ENCODE data around the gene CHST12.
"Not testable (repeated sequence)": the region's sequence is repeated elsewhere in the genome, so short reads cannot be mapped to it uniquely, and the experiment has no call there.

CHST12 gene

DNA sequence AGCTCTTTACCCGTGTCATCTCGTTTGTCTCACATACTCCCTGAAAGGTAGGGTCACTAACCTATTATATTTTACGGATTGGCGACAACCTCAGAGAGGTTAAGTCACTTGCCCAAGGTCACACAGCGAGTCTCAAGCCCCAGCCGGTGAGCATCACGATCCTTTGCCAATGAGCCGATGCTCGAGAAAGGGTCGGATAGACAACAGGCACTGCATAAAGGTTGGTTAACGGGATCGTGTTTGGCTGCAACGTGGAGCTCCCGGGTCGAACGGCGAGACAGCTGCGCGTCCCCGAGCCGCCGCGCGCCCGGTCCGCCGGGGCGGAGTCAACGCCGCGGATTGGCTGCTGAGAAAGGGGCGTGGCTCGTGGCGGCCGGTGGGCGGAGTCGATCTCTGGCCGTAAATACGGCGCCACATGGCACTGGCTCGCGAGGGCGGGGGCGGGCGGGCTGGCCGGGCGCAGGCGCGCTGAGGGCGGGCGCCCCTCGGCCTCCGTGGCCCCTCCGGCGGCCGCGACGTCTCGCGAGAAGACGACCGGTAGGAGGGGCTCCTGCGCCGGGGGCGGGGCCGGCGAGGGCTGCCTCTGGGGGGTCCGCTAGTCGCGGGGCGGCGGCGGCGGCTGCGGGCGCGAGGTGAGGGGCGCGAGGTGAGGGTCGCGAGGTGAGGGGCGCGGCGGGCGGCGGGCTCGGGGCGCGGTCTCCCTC is at the start of gene CHST12:
CHST12 (plus strand) TSS at position 598 of the 704 bp plus-strand sequence. CDS start 29,029 bp downstream, outside the sequence.
- DNase-seq, result peak; percentile 93 to 94

DNA sequence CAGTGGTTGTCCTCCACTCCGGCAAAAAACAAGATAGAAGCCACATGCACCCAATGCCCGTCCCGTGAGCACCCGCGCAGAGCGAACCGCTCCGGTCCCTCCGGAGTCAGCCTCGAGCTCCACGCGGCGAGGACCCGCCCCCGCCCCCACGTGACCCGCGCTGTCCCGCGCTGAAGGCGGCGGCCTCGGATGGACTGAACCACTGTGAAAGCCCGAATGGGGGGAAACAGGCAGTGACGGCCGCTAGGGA is 49.5 kb upstream of the CHST12 start:
- peak; percentile 91 to 93 for DNase-seq

DNA sequence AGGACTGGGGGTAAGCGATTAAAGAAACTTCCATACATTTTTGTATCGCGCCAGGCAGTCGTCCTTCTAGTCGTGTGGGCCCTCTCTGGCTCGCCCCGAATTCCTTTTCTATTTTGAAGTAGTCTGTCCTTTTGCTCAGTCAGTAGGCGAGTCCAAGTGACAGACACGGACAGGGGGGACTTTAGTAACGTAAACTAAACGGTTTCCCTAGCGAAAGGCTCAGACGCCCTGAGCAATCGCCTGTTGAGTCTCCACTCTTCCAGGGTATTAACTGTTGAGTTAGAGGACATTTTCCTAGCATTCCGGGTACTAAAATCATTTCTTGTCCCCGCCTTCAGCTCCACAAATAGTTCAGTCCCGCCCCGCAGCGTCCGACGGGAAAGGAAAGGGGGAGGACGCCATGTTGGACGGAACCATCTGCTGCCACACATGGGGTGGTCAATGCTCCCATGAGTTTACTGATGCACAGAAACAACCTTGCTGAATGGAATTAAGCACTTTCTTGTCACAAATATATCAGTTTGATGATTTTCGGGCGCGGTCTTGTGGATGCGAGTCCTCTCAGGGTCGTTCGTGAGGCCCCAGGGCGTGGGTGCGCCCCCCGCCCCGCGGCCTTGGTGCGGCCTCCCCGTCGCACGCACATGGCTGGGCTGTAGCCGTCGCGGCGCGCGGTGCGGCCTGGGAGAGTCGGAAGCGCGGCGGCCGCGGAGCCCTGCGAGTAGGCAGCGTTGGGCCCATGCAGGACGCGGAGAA is 49.0 kb upstream of the CHST12 start, which contains the start of gene EIF3B:
EIF3B (plus strand) TSS at position 642 of the 753 bp plus-strand sequence; CDS start at position 737, 95 bp downstream.
- DNase-seq, result peak; percentile 85 to 89

DNA sequence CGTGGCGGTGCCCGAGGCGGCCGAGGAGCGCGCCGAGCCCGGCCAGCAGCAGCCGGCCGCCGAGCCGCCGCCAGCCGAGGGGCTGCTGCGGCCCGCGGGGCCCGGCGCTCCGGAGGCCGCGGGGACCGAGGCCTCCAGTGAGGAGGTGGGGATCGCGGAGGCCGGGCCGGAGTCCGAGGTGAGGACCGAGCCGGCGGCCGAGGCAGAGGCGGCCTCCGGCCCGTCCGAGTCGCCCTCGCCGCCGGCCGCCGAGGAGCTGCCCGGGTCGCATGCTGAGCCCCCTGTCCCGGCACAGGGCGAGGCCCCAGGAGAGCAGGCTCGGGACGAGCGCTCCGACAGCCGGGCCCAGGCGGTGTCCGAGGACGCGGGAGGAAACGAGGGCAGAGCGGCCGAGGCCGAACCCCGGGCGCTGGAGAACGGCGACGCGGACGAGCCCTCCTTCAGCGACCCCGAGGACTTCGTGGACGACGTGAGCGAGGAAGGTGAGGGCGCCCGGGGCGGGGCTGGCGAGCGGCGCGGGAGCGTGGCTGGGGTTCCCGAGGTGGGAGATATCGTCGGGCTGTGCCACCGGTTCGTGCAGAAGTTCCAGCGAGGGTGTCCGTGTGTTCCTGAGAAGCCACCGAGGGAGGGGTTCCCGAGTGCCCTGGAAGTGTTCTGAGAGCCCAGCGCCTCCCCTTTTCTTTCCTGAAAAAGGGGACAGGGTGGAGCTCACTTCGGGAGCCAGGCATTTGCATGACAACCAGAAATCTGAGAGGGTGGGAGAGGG is 48.3 kb upstream of the CHST12 start:
- DNase-seq, result peak; percentile 32 to 39

DNA sequence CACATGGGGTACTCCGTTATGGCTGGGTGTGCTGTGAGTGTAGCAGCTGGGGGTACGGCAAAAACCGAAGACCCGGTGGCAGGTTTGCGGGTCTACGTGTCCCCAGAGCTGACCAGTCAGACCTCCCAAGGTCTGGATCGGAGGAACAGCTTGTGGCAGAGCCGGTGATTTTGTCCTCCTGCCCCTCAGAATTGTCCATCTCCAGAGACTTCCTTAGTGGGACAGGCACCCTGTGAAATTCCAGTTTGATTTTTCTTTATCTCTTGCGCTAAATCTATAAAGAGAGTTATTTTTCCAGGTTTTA is 47.8 kb upstream of the CHST12 start:
- DNase-seq, result no peak

DNA sequence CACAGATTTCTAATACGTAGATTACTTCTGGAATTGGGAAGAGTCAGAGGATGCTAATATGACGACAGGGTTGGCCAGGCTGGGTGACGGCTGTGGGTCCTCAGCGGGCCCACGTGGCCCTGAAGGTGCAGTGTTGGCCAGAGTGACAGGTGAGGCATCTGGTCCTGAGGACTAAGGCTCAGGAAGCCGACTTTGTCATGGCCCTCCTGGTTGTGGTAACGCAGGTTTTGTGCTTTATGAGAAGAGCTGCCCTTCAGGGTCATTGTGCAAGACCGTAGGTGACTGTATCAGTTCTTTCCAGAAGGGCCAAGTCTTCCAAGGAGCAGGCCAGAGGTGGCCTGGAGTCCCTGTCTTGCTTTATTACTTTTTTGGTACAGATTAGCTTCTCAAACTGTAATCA is 46.2 kb upstream of the CHST12 start:
- no peak for DNase-seq

DNA sequence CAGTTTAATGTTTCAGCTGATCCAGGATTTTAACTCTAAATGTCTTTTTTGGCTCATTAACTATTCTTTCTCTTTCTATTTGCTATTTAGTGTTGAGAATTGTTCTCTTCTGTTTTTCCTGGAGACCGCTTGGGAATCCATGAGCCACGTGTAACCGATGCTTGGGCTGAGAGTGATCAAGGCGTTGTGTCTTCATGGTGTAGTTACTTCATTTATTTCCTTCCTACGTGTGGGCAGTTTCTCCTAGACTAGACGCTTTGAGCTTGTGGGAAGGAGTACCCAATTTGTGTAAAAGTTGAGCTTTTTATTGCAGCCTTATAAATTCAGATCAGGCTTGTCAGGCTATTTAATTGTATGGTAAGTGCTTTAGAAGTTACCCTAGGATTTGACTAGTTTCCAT is 45.8 kb upstream of the CHST12 start:
- no peak for DNase-seq

DNA sequence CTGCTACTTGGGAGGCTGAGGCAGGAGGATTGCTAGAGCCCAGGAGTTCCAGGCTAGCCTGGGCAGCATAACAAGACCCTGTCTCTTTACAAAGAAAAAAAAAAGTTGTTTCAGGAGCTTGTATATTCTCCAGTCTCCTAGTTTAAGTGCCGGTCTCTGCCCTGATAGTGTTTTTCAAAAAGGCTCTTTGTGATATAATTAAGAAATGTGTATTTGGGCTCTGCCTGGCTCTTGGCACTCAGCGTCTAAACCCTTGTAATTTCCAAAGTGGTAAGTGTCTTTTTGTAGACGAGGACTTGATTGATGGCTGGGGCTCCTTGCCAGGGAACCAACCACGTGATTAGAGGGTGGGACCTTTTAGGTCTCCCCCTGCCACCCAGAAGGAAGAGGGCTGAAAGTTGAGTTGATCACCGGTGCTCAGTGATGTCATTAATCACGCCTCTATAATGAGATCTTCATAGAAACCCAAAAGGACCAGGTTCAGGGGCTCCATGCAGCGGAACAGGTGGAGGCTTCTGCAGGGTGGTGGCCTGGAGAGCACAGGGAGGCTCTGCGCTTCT is 44.4 kb upstream of the CHST12 start:
- DNase-seq, result no peak

DNA sequence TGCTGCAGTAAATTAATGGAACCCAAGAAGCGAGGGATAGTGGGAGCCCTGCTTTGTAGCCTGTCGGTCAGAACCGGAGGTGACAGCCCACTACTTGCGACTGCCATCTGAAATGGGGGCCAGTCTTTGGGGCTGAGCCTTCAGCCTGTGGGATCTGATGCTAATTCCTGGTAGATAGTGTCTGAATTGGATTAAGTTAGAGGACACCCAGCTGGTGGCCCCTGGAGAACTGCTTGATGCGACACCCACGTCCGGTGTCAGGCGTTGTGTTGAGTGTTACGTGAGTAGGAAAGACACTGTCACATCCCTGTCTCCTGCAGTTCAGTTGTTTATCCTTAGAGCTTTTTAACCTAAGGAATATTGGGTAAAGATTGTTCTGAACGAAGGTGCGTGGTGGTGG is 43.8 kb upstream of the CHST12 start:
- no peak for DNase-seq

DNA sequence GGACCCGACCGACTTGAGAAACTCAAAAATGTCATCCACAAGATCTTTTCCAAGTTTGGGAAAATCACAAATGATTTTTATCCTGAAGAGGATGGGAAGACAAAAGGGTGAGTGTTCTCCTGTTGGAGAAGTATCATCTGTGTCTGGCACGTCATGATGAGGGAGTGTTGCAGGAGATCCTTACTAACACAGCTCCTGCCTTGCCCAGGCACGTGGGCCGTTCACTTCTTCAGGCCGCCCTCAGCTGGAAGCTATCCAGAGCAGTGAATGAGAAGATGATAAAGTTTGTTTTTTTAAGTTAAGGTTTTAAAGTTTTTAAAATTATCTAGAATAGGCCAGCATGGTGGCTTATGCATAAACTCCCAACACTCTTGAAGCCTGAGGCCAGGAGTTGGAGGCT is 42.6 kb upstream of the CHST12 start:
- no peak for DNase-seq

DNA sequence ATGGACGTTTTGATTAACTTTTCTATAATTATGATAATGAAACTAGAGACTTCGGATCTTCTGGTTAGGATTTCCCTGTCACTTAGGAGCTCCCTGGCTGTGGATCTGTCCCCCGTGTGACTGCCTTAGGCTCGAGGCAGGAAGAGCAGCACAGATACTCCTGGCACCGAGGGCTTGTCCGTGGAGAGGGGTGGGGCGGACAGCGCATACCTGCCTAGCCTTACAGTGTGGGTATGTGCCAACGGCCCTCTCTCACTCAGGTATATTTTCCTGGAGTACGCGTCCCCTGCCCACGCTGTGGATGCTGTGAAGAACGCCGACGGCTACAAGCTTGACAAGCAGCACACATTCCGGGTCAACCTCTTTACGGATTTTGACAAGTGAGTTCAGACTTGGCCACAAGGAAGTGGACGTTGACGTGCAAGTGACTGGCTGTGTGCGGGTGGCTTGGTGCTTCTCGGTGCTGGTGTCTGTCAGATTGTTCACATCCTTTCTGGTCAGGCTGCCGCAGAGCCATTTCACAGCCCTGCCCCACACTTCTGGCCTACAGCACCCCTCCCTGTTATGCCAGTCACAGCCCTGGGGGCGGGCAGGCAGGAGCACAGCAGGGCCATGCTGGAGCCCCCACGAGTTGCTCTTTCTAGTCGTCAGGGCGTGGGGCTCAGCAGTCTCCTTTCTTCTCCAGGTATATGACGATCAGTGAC is 40.9 kb upstream of the CHST12 start:
- no peak for DNase-seq

DNA sequence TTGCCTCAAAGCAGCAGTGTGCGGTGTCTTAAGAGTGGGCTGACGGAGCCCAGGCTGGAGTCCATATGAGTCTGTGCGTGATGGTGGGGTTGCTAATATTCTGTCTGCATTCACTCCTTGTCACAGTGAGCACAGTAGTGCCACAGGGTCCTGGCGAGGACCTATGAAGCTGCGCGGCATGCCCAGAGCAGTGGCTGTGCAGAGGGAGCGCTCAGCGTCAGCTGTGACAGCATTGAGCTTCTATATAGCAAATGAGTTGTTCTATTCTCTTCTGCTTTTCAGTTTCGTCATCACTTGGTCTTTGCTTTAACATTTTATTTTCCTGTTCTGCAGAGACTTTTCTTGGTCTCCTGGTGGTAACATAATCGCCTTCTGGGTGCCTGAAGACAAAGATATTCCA is 34.3 kb upstream of the CHST12 start:
- no peak for DNase-seq

DNA sequence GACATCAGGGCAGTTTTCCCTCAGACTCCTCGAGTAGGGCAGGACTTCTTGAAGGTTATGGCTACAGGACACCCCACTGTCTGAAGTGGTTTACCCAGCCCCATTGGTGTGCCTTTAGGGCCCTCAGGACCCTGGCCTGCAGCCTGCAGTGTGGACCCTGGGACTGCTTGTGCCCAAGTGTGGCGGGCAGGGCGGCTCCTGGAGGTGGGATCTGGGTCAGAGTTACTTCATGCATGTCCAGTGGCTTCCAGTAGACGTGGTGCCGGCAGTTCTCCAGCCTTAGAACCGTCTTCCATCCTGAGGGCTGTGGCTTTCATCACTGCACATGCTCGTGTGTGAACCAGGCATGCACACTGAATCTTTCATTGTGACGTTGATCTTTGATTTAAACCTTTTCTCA is 32.1 kb upstream of the CHST12 start:
- no peak for DNase-seq

DNA sequence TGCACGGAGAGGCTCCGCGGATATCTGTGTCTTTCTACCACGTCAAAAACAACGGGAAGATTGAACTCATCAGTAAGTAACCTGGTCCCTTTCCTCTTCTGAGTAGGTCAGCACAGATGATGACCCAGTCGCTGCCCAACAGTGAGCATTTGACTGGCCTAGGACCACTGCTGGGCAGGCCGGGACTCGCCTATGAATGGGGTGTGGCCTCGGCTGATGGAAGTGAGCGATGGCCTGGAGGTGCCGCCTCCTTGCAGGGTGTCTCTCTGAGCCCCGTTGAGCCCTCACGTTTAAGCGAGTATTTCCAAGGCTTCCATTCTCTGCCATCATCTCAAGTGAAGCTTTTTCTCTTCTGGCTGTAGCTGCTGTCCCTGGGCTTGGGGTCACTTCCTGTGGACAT is 30.7 kb upstream of the CHST12 start:
- DNase-seq, result no peak

DNA sequence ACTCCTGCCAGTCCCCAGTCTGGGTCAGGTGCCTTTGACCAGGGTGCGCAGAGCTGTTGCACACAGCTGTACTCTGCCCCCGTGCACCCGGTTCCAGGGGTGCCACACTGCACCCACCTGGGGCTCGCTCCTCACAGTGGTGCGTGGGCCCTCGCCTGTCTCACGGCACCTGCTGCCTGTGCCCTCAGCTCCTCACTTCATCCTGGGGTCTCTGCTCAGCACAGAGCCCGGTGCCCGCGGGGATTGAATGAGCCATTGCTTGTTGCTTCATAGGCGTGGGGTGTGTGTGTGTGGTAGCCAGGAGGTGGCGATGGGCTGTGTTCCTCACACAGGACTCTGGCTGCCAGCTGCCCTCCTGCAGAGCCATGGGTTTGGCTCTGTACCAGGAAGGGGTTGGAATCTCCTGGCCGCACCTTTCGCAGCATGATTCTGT is 30.3 kb upstream of the CHST12 start:
- no peak for DNase-seq

DNA sequence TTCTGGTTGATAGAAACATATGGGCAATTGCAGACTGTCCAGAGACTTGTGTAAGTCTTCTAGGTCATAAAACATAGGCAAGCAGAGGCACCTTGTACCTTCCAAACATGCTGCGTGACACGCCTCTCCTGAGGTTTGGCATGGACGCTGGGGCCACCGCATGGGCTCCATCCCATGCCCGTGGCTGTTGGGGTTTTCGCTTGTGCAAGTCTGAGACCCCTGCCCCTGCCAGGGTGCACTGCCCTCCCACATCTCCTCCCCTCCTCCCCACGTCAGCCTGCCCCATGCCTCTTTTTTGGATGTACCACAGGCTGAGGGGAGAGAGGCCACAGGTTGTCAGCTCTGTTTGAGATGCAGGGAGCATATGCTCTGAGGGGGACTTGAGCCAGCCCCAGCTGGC is 29.8 kb upstream of the CHST12 start:
- no peak for DNase-seq

DNA sequence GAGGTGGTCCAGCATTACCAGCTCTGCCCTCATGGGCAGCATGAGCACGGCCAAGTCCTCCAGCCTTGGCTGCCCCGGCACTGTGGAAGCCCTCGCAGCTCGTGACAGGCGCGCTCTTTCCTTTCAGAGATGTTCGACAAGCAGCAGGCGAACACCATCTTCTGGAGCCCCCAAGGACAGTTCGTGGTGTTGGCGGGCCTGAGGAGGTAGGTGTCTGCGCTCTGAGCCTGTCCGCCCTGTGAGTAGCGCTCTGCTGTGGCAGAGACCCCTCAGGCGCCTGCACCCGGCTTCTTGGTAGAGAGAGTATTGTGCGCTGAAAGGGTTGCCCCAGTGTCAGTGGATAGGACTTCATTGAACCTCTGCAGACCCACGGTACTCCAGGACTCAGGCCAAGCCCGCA is 29.0 kb upstream of the CHST12 start:
- no peak for DNase-seq

DNA sequence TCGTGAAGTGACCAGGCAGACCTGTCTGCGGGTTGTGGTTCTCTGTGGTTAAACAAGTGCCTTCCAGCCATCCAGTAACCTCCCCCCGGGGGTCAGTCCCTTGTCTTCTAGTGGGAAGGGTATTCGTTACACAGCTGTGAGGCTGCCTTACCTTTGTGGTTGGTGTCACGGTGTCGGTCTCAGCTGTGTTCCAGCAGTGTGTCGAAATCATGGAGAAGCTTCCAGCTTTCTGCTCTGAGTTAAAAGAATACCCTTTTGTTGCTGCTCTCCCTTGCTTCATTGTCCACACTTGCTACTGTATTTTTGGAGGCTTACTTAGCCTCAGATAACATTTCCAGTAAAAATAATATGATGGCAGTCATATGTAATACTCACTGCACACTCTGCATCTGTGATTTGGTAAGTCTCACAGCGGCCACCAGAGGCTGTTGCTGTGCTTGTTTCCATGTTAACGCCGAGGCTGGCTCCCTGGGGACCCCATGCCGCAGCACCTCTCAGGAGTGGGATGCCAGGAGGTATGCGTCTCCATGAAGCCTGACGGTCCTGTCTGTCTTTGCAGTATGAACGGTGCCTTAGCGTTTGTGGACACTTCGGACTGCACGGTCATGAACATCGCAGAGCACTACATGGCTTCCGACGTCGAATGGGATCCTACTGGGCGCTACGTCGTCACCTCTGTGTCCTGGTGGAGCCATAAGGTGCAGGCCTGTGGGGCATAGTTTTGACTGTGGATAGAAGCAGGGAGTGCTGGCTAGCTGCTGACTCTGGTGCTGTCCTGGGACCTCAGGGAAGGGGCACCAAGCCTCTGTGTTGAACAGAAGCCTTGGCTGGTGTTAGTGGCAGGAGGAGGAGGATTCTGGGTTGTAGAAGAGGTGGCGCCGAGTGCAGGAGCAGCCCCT is 28.3 kb upstream of the CHST12 start:
- no peak for DNase-seq

DNA sequence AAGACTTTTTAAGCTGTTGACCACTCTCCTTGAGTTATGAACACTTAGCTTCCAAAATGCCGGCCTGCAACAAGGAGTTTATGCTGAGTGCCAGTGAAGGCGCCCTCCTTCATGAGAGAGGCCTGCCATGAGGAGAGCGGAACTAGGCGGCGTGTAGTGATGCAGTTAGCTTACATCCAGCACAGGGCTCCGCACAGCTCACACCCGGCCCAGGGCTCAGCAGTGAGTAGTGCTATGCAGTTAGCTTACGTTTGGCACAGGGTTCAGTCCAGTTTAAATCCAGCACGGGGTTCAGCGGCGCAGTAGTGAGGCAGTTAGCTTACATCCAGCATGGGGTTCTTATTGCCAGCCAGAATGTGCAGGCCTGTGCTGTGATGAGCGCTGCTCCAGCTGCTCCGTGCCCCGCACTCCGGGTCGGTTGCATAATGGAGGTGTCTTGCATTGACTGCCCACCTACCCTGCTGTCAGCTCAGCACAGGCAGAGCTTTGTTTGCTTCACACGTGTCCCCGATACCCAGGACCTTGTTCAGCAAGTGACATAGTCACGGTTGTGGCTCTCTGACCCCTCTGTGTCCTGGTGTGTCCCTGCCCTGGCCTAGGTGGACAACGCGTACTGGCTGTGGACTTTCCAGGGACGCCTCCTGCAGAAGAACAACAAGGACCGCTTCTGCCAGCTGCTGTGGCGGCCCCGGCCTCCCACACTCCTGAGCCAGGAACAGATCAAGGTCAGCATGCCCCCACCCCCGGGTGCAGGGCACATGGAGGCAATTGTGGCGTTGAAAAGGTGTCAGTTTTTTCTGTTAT is 26.9 kb upstream of the CHST12 start:
- DNase-seq, result no peak

DNA sequence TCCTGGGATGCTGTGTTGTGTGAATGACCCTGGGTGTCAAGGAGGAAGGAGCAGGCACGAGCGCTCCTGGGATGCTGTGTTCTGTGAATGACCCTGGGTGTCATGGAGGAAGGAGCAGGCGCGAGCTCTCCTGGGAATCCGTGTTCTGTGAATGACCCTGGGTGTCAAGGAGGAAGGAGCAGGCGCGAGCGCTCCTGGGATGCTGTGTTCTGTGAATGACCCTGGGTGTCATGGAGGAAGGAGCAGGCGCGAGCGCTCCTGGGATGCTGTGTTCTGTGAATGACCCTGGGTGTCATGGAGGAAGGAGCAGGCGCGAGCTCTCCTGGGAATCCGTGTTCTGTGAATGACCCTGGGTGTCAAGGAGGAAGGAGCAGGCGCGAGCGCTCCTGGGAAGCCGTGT is 25.9 kb upstream of the CHST12 start:
- DNase-seq, result not testable (repeated sequence)

DNA sequence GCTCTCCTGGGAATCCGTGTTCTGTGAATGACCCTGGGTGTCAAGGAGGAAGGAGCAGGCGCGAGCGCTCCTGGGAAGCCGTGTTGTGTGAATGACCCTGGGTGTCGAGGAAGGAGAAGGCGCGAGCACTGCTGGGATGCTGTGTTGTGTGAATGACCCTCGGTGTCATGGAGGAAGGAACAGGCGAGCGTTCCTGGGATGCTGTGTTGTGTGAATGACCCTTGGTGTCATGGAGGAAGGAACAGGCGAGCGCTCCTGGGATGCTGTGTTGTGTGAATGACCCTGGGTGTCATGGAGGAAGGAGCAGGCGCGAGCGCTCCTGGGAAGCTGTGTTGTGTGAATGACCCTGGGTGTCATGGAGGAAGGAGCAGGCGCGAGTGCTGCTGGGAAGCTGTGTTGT is 25.3 kb upstream of the CHST12 start:
- DNase-seq, result not testable (repeated sequence)

Data from stimulated activated CD4-positive, alpha-beta T cell treated with anti-CD3 and anti-CD28 coated beads, Interleukin-2, amount 100 ng/mL, for 24 hours (primary cell).